Endothelial cell of umbilical vein (primary cell): Measurements from ENCODE around the gene PRIMPOL. TPM values are rescaled to one million over a fixed set of nuclear protein-coding genes. Genes with fewer than 3 reads are reported as not detected.

Experiments used
- BruUV-seq: library from RNA; stranded (reverse); fragments of 400-500 nt; replicated peaks from 2 replicates; lab custom pipeline; 2021; lab: Mats Ljungman, UMichigan
- CTCF ChIA-PET: fragments of 300-600, 350-600 bp; sonication (Branson Sonifier 250); formaldehyde crosslinking; loops from one replicate; lab custom pipeline; 2021; ENCODE audit warnings: antibody characterized with exemption, inconsistent platforms; lab: Charles Lee
- POLR2A ChIA-PET: fragments of 300-600, 350-600 bp; sonication (Branson Sonifier 250); formaldehyde crosslinking; loops from one replicate; lab custom pipeline; 2021; ENCODE audit warnings: antibody characterized with exemption, inconsistent platforms; lab: Charles Lee
- DNase-seq: peaks from one replicate; pipeline ENCODE4 v3.0.0-alpha.2; 2011; ENCODE audit warnings: low read depth, low spot score
- FAIRE-seq: peaks from 2 replicates; lab custom pipeline; 2011; peaks lifted over from hg19 to GRCh38; lab: Jason Lieb, UNC
- H2AFZ ChIP-seq: 2 replicates; pipeline ENCODE4 v1.6.0; 2012; ENCODE audit warnings: low read depth, low read length, control low read depth, inconsistent platforms
- H3K27ac ChIP-seq: 2 replicates; pipeline ENCODE4 v1.5.1; 2011; ENCODE audit warnings: low read depth, mild to moderate bottlenecking, control low read depth, low read length, moderate library complexity; ENCODE audit not compliant: insufficient read depth
- H3K27me3 ChIP-seq, 2 experiments: 2 replicates each; pipeline versions ENCODE4 v1.6.0 to v1.6.1; 2011; ENCODE audit warnings: low read length in 2 of 2, mixed read lengths in 1 of 2; ENCODE audit not compliant: control insufficient read depth in 2 of 2, insufficient read depth in 2 of 2
- H3K36me3 ChIP-seq, 2 experiments: 2 replicates in 1 of 2; 3 replicates in 1 of 2; pipeline ENCODE4 v1.5.1; 2011; ENCODE audit warnings: low read length in 2 of 2, mild to moderate bottlenecking in 1 of 2, moderate library complexity in 1 of 2; ENCODE audit not compliant: control insufficient read depth in 2 of 2, insufficient read depth in 2 of 2; ENCODE audit errors: extremely low read depth in 1 of 2
- H3K4me1 ChIP-seq: 3 replicates; pipeline ENCODE4 v1.5.1; 2011; ENCODE audit warnings: mild to moderate bottlenecking, low read length; ENCODE audit not compliant: control insufficient read depth, insufficient read depth; ENCODE audit errors: extremely low read depth
- H3K4me2 ChIP-seq: 2 replicates; pipeline ENCODE4 v1.6.1; 2011; ENCODE audit warnings: low read length, control low read depth, mixed read lengths; ENCODE audit not compliant: insufficient read depth
- H3K4me3 ChIP-seq, 3 experiments: fragments of 200-600 bp in 1 of 3; sonication (generic), shearing (Covaris generic) in 1 of 3; replicated peaks in 1 of 3; 2 replicates each; pipeline ENCODE4 v1.5.1; 2011 to 2016; ENCODE audit warnings: control low read depth in 3 of 3, low read length in 3 of 3, mild to moderate bottlenecking in 2 of 3, inconsistent platforms in 1 of 3, low read depth in 1 of 3, moderate library complexity in 1 of 3; ENCODE audit not compliant: insufficient read depth in 1 of 3
- H3K79me2 ChIP-seq: 2 replicates; pipeline ENCODE4 v1.6.0; 2012; ENCODE audit warnings: low read length, inconsistent platforms; ENCODE audit not compliant: control insufficient read depth, insufficient read depth
- H3K9ac ChIP-seq: replicated peaks from 2 replicates; pipeline ENCODE3; 2011; ENCODE audit warnings: low read length, control low read depth; ENCODE audit not compliant: insufficient read depth; ENCODE audit errors: extremely low read depth
- H3K9me1 ChIP-seq: replicated peaks from 3 replicates; pipeline ENCODE4 v1.6.0; 2011; ENCODE audit warnings: mild to moderate bottlenecking, low read length; ENCODE audit not compliant: control insufficient read depth, insufficient read depth; ENCODE audit errors: extremely low read depth
- H3K9me3 ChIP-seq: replicated peaks from 2 replicates; pipeline ENCODE4 v1.5.1; 2012; ENCODE audit warnings: low read length, inconsistent platforms; ENCODE audit not compliant: control insufficient read depth, insufficient read depth
- H4K20me1 ChIP-seq: replicated peaks from 2 replicates; pipeline ENCODE3; 2011; ENCODE audit warnings: mild to moderate bottlenecking, low read length; ENCODE audit not compliant: control insufficient read depth, insufficient read depth; ENCODE audit errors: extremely low read depth
- FOS ChIP-seq: IDR thresholded peaks from 2 replicates; pipeline ENCODE4 v1.6.1; 2011; ENCODE audit warnings: mild to moderate bottlenecking, low read length, moderate library complexity, borderline replicate concordance; ENCODE audit not compliant: insufficient read depth
- GATA2 ChIP-seq: IDR thresholded peaks from 2 replicates; pipeline ENCODE4 v1.7.0; 2011; ENCODE audit warnings: low read depth, mild to moderate bottlenecking, moderate library complexity, mixed read lengths, low read length; ENCODE audit not compliant: insufficient read length, insufficient read depth
- JUN ChIP-seq: IDR thresholded peaks from 2 replicates; pipeline ENCODE4 v1.6.1; 2011; ENCODE audit warnings: borderline replicate concordance, low read depth; ENCODE audit not compliant: insufficient read length, insufficient read depth
- MYC ChIP-seq: IDR thresholded peaks from one replicate; pipeline ENCODE4 v1.6.1; 2011; ENCODE audit warnings: mild to moderate bottlenecking, low read depth, low read length
- POLR2A ChIP-seq: IDR thresholded peaks from 2 replicates; pipeline ENCODE4 v1.6.1; 2012; ENCODE audit warnings: low read depth, mild to moderate bottlenecking, control low read depth, low read length
- POLR2AphosphoS5 ChIP-seq: IDR thresholded peaks from 2 replicates; pipeline ENCODE4 v1.6.1; 2012; ENCODE audit warnings: low read depth, mild to moderate bottlenecking, control low read depth, low read length, moderate library complexity; ENCODE audit not compliant: insufficient read depth
- dilution Hi-C: fragments of 300-500 bp; cut with MboI; formaldehyde crosslinking; loops from one replicate; pipeline ENCODE4 v1.15.0; 2019; ENCODE audit warnings: low sequenced_read_pairs; ENCODE audit not compliant: extremely low pct_ligation_motif_present
- intact Hi-C: fragments of 100-400 bp; cut with micrococcal nuclease; formaldehyde crosslinking; loops from one replicate; pipeline ENCODE4 v1.10.0; 2022
- polyA plus RNA-seq, 4 experiments: library from polyadenylated mRNA; depleted of rRNA in 3 of 4; stranded (reverse) in 3 of 4; unstranded in 1 of 4; fragments of >200 nt; gene quantifications; 2 replicates each; pipeline versions ENCODE4 v1.2.1 to v1.2.3, GENCODE V29; 2011 to 2012; ENCODE audit warnings: missing spikeins in 1 of 4
- total RNA-seq: library from RNA; stranded (reverse); gene quantifications from 2 replicates; pipeline ENCODE4 v1.2.3, GENCODE V29; 2021
- TF ChIP-seq, protein P1 (sequence below): IDR thresholded peaks from 2 replicates; pipeline ENCODE4 v1.6.1; 2011; ENCODE audit not compliant: insufficient read depth, insufficient read length

PRIMPOL gene
- total and polyA plus RNA-seq, 2 donors (not counting 3 experiments of a cell fraction or from before 2014, with no cell fraction given): 5.9 to 11.1 TPM

DNA sequence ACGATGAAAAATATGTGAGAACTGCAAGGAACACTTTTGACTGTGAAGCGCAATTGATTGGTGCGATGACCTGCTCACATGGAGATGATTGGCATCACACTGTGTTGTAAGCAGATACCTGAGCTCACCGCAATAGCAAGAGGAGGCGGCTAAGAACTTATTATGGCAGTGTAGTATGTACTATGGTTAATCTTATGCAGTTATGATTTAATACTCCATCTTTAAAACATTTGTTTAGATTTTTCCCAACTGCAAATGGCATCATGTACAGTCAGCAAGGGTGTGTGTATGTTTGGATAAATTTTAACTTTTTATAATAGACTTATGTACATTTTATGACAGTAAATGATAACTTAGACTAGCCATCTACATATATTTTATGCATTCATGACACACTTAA is 25.5 kb downstream of the PRIMPOL start:
- H3K27me3 ChIP-seq: no peaks in the 10 kb centered on the region
- H3K9ac ChIP-seq: no peak overlapping the region
- H3K79me2 ChIP-seq: no peaks in the 10 kb centered on the region
- H2AFZ ChIP-seq: no peak overlapping the region
- intact Hi-C loops (no loop called here), dilution Hi-C loops (no loop called here)
- ChIA-PET CTCF (no interaction called here), POLR2A (no interaction called here)
- H3K9me3 ChIP-seq: no peaks in the 10 kb centered on the region
- BruUV-seq: no TSS peak
- H3K27ac ChIP-seq: no peak overlapping the region
- H3K9me1 ChIP-seq: no peaks in the 10 kb centered on the region
- TF ChIP-seq POLR2A: no peak
- TF ChIP-seq GATA2: no peak
- TF ChIP-seq MYC: no peak
- TF ChIP-seq JUN: no peak
- TF ChIP-seq, protein P1, sequence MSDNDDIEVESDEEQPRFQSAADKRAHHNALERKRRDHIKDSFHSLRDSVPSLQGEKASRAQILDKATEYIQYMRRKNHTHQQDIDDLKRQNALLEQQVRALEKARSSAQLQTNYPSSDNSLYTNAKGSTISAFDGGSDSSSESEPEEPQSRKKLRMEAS: no peak
- no peak for TF ChIP-seq POLR2AphosphoS5
- no peak overlapping the region for H3K4me3 ChIP-seq
- no peak overlapping the region for H3K4me2 ChIP-seq
- no peaks in the 10 kb centered on the region for H3K4me1 ChIP-seq
- no peaks in the 10 kb centered on the region for H3K36me3 ChIP-seq
- no peaks in the 10 kb centered on the region for H4K20me1 ChIP-seq
- FAIRE-seq: no peak
- DNase-seq: no peak

DNA sequence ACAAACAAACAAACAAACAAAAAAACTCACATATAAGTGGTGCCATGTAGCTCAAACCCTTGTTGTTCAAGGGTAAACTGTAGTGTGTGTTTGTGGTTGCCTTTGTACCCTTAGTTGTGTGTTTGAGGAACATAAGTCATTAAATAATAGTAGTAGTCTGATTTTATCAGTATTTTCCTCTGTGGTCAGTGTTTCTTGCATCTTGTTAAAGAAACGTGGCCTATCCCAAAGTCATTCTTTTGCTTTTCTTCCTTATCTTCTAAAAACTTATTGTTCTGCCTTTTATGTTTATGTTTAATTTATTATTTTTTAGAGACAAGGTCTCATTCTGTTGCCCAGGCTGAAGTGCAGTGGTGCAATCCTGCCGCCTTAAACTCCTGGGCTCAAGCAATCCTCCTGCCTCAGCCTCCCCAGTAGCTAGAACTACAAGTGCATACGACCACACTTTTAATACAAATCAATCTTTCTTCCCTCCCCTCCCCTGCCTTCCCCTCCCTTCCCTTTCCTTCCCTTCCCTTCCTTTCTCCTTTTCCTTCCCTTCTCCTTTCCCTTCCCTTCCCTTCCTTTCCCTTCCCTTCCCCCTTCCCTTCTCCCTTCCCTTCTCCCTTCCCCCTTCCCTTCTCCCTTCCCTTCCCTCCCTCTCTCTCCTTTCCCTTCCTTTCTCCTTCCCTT is 26.4 kb downstream of the PRIMPOL start:
- FAIRE-seq (no peak), DNase-seq (no peak)
- Histone ChIP-seq H3K36me3 (no peaks in the 10 kb centered on the region), H3K4me2 (no peak overlapping the region), H3K79me2 (no peaks in the 10 kb centered on the region), H3K9ac (no peak overlapping the region), H3K9me1 (no peaks in the 10 kb centered on the region), H4K20me1 (no peaks in the 10 kb centered on the region), H3K27ac (no peak overlapping the region), H2AFZ (no peak overlapping the region), H3K4me3 (no peak overlapping the region), H3K9me3 (no peaks in the 10 kb centered on the region), H3K27me3 (no peaks in the 10 kb centered on the region), H3K4me1 (no peaks in the 10 kb centered on the region)
- no TSS peak for BruUV-seq
- ChIA-PET POLR2A (no interaction called here), CTCF (no interaction called here)
- intact Hi-C loops: no loop called here
- no peak for TF ChIP-seq FOS
- dilution Hi-C loops: no loop called here
